Inflammatory macrophage treated with lipopolysaccharide for 4 hours (primary cell): Measurements from ENCODE around the gene SUSD4.

Source experiments
- DNase-seq: peaks from one replicate; pipeline ENCODE4 v3.0.0-alpha.2; 2020

The SUSD4 gene

DNA sequence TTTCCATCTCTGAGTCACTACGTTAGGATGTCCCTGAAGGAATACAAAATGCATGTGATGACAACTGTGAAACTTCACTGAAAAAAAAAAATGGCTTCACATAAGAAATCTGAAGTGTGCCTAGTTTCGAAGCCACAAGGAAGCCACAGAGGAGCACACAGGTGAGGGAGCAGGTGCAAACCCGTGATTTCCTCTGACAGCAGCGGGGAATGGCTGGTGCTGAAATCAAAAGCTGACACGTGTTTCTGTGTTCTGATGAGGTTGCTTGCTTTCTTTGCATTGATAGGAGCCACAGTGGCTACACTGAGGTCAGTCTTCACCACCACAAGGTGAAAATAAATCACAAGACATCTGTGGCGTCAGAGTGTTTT, 115.2 kb downstream of the SUSD4 start:
- DNase-seq, result no peak

DNA sequence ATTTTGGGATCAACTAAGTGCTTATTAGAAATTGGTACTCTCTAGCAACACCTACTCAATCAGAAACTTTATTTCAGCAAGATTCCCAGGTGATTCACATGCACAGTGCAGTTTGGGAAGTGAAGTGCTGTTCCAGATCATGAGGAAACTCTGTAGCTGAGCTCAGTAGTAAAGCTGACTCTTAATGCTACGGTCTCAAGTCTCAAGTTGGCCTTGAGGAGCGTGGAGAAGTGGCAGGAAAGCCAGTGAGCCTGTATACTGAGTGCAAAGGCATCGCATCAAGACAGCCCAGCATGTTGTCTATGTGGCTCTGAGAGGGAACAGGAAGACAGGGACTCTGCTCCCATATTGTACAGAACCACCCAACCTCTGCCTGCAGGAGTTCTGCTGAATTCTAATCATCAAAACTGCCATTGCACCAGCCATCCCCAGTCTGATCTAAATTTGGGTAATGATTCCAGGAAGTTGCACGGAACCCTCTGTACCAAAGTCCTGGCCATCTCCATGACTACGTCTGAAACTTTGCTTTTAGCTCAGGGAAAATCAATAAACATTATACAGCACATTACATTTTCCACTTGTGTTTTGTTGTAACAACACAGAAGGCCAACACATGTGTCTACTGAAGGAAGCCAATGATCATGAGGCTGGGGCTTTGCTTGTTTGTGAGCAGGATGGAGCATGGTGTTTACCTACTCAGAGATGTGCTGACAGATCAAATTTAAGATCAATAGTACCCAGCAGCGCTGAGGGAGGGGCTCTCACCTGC, 115.8 kb downstream of the SUSD4 start:
- no peak for DNase-seq

DNA sequence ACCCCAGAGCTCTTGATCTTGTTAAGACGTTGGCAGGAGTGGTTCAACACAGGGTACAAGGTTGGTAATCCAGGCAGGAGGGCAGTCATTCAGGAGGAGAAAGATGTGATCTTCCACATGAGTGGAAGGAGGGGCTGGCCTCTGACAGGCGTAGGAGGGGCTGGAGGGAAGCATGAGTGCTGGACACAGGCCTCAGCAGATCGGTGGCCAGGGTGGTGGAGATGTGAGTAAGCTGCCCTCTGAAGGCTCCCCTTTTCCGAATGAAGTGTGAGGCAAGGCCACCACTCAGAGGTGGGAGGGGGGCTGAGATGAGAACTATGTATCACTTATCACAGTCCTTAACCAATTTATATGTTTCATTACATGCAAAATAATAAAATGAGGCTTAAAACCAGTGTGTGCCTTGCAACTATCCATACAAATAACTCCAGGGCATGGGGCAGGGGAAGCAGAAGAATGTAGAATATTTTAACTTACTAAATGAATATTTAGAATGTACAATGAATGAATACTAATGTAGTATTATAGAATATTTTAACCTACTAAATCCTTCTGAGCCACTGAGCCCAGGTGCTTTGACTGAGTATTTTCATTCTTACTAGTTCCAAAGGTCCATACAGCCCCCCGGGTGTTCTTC, 117.4 kb downstream of the SUSD4 start:
- no peak for DNase-seq

DNA sequence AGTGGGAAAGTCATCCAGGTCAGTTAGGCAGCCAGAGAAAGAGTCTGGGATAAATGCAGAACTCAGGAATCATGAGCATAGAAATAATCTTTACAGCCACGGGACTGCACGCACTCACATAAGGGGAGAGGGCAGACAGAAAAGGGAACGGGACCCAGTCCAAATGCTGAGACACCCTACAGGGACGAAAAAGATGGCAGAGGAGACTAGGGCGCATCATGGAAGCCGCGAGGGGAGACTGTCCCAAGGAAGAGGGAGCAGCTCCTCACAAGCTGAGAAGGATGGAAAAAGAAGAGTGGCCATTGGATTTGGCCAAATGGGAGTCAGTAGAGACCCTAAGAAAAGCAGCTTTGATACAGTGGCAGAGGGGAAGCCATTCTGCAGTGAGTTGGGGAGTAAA, 118.0 kb downstream of the SUSD4 start:
- no peak for DNase-seq

DNA sequence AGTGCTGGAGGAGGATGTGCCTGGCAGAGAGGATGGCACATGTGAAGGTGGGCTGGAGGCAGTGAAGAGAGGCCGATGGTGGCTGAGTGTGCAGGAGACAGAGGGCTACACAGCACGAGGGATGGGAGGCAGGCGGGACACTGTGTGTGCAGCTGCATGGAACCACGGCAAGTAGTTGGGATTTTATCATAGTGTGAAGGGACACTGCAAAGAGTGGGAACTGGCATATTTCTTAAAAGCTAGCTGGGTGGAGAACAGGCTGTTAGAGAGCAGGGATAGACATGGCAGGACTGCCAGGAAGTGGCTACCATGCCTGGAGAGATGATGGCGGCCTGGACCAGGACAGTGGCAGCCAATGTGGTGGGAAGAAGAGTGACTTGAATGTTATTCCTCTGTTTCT, 118.6 kb downstream of the SUSD4 start:
- DNase-seq, result no peak

DNA sequence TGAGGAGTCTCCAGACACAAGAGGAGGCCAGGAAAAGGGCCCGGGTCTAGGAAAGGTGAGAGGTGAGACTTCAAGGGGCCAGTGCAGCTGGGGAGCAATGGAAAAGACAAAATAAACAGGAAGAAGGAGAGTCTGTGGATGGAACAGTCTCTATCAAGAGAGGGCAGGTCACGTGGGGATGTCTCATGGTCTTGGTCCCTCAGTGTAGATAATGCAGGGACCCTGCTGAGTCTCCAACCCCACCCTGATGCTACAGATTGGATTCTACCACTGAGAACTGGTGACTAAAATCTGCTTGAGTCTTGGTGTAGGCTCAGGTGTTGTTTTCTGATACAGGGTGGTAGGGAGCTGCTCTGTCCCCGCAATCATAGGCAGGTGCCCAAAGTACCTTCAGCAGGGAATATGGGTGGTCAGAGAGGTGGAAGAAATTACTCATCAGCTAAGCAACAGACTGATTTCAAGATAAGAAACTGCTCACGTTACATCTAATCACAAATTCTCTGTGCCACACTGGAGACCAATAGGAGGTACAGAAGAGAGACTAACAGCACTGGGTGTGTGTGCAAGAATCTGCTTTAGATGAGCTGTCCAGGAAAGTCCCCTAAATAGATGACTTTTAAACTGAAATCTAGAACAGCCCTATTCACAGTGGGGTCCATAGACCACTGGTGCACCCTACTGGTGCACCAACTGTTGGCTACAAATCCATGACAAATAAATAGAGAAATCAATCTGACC, 119.4 kb downstream of the SUSD4 start:
- peak; percentile 36 for DNase-seq

DNA sequence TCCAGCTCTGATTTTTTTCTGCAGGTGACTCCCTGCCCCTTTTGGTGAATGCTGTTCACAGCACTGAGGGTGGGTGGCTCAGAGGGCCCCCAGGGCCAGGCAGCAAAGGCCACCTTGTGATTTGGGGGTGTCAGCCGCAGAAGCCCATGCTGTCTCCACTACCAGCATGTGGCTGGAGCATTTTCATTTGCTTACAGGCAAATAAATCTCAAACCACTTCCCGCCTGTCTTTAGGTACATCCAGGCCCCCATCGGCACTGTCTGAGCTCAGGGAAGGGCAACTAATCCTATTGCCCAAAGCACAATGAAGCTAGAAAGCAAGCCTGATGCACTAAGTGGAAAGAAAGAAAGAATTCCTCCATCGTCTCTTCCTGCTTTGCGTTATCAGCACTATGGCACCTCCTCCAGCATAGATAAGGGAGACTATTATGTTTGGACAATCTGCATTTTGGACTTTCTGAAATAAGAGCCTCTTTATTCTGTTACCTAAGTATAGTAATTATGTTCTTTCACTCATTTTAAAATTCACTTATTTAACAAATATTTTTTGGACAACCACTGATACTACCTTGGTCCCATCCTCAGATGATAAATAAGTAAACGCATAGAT, 120.4 kb downstream of the SUSD4 start:
- DNase-seq, result no peak

DNA sequence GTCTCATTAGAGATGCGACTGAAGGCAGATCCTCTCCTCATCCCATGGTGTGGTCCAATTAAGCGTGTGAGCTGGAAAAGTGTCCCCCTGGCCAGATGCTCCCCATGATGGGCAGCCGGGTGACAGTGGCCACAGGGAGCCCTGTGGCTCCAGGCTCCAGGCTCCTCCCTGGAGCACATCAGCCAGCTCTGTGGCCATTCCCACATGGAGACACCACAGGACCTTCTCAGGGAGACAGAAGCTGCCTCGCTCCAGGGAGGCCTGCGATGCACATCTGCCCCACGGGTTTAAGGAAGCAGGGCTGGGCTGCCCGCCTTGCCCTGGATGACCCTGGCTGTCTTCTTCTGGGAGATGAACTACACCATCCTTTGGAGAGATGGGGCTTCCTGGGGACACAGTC, 121.0 kb downstream of the SUSD4 start:
- no peak for DNase-seq

DNA sequence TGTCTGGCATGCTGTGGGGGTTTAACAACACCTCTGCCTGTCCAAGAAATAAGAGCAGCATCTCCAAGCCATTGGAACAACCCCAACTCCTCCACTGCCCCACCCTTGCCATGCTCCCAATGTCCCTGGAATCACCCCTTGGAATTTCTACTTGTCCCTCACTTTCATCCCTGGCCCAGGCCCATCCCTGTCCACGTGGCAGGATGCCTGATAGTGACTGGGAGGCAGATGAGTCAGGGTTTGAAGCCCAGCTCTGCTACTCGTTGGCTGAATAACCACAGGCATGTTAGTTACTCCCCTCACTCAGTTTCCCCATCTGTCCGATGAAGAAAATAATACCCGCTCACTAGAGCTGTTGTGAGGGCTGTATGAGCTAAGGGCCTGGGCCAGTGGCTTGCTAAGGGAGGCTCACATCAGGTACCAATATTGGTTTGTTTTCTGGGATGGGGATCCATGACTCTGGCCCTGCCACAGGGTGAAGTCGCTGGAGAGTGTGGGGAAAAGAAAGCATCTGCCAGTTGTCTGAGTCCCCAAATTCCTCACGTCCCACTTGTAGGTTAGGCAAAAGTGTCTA, 121.5 kb downstream of the SUSD4 start:
- no peak for DNase-seq

DNA sequence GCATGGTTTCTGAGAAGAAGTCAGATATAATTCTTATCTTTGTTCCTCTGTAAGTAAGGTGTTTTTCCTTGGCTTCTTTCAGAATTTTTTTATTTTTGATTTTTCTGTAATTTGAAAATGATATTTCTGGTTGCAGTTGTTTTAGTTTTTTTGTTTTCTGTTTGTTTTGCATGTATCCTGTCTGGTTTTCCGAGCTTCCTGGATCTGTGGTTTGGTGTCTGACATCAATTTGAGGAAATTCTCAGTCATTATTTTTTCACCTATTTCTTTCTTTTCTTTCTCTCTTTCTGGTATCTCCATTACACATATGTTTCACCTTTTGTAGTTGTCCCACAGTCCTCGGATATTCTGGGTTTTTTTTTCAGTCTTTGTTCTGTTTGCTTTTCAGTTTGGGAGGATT, 123.9 kb downstream of the SUSD4 start:
- no peak for DNase-seq

DNA sequence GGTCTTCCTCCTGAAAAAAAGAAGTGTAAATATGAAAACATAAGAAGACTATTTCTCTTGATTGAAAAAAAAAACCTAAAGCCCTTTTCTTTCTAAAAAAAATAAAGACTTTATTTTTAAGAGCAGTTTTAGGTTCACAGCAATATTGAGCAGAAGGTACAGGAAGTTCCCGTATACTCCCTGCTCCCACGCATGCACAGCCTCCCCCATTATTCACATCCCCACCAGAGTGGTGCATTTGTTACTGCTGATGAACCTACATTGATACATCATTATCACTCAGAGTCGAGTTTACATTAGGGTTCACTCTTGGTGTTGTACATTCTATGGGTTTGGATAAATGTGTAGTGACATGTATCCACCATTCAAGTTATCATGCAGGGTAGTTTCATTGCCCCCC, 128.9 kb downstream of the SUSD4 start:
- DNase-seq, result no peak

DNA sequence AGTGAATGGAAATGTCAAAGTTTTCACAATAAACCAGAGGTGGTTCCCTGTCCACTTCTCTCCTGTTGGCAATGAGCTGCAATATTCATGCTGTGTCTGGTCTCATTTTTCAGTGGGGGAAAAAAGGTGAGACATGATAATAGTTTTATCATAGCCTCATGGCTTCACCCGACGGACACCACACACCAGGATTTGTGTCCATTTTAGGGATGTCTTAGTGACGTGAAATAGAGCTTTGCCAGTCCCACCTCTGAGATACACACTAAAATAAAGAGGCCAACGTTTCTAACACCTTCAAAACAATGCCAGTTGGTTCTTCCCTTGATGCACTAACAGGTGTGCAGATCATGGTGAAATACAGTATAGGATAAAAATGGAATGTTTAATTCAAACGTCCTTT, 129.4 kb downstream of the SUSD4 start:
- no peak for DNase-seq

DNA sequence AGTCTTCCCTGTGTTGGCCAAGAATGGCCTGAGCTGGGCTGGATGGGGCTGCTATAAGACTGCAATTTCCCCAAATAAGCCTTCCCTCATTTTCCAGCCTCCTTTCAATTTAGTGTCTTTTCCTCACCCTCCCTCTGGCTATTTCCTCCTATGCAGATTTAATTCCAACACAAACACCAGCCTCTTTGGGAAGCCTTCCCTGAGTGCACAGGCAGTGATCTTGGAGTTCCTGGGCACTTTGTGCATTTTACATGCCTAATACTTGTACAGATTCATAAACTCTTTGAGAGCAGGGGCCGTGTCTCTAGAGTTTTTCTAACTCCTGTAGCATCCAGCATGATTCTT, 129.8 kb downstream of the SUSD4 start:
- no peak for DNase-seq

DNA sequence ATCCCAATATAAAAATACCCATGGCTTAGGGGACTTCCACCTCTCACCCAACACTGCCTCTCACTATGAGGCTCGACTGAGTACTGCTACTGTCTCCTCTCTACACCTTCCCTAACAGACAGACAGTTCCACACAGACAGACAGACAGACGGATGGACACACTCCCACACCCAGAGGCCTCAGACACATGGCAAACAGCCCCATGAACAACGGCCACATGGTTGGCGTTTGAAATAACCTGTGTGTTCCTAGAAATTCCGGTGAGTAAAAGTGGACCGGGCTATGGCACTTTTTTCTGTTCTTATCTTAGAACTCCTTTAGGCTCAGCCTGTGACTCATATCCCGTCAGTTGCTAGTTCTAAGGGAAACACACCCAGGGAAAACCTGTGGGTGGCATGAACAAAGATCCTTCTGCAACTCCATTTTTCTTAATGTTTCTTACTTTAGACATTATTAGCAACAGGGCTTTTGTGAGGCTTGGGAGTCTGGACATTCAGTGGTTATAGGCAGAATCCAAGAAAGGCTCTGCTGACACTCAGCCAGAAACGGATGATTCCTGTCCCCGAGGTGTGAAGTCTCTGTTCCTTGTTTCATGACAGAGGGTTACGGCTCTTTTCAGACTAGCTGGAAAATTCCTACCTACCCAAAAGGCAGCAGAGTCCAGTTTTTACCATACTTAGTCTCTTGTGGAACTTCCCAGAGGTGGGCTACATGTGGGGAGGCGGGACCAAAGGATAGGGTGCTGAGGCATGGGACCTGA, 130.4 kb downstream of the SUSD4 start:
- peak; percentile 54 for DNase-seq

DNA sequence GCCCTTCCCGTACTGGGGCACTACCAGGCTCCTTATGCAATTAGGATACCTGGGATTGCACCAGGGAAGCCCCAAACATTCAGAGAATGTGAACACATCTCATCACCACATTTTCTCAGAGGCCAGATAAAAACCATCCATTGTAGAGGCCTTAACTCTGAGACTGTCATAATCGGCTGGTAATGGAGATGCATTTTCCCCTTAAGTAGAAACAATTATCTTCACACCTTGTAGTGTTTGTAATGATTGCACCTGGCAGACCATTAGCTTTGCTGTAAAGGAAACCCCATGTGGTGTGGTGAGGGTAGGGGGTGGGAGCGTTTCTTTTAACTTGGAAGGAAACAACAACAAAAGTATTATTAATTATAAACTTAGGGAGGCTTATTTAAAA, 131.0 kb downstream of the SUSD4 start:
- DNase-seq, result no peak

DNA sequence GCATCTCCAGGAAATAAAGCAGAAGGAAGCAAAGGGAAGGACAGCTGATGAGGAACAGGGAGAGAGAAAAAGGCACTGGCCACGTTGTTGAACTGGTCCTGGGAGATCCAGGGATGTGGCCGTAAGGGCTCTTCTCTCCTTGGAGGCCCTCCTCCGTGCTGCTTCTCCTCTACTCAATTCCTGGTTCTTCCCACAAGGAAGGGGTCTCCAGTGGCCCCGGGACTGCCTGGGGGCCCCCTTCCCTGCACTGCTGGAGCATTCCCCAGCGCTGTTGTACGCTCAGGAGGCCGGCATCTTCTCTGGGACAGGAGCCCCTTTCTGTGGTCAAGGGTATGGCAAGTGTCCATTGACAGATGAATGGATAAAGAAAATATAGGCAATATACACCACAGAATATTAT, 132.4 kb downstream of the SUSD4 start:
- no peak for DNase-seq

DNA sequence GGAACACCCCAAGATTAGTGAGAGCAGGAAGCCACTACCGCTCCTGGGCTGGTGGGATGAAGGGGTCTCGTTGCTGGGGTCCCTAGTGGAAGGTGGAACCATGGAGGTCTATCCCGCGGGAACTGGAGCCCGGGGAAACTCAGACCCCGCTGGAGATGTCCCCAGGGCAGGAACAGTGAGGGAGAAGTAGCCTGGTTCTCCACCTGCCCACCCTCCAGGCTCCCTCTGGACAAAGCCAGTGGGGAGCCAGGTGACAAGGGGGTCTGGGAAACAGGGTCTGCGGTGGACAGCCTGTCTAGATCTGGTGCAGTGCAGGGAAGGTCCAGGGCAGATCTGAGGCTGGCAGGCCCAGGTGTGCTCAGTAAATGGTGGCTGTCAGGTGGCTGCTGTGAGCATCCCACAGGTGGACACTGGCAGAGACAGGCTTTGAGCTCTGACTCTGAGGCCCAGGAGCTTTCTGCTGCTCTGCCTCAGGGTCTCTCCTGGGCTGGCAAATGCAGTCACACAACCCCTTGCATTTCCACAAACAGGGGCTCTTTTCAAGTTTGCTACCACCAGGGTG, 132.9 kb downstream of the SUSD4 start:
- DNase-seq, result no peak

DNA sequence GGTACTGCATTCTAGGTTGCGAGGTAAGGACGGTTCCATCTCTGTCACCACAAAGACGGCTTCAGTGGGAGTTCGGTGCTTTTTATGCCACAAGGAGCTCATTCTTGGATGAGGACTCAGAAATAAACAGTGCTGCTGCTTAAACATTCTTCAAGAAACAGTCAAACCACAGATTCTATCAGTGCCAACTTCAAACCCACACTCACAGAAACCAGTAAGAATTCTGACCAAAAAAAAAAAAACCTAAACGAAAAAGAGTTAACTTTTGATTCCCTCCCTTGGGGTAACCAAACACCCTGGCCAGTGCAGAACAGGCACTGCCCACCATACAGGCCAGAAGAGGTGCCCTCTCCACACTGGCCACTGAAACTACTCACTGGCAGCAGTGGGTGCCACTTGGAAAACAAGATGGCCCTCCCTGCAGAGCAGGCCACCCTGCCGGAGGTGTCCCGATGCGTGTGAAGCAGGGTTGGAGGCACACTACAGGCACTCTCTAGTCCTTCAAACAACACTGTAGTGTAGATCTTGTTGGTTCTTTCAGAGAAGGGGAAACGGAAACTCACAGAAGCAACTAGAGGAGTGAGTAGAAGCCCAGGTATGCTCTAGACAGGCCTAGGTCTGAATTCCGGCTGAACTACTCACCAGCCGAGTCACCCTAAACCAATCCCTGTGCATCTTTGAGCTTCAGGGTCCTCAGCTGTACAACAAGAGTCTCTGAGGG, 133.7 kb downstream of the SUSD4 start:
- no peak for DNase-seq

DNA sequence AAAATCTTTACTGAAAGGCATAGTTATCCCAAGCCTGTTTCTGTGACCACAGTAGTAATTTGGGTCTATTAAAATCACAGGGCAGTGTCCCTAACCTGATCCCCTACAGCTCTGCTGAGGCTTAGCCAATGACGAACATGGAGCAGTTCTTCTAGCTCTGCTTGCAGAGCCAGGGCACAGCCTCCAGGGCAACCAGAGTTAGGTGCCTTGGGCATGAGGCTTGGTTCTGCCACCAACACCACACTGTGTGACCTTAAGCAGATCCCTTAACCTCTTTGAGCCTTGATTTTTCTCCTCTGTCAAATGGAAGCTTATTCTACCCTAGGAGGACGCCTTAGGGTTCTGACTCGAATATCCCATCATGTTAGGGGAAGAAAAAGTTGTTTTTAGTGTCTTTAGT, 134.2 kb downstream of the SUSD4 start:
- DNase-seq, result no peak

DNA sequence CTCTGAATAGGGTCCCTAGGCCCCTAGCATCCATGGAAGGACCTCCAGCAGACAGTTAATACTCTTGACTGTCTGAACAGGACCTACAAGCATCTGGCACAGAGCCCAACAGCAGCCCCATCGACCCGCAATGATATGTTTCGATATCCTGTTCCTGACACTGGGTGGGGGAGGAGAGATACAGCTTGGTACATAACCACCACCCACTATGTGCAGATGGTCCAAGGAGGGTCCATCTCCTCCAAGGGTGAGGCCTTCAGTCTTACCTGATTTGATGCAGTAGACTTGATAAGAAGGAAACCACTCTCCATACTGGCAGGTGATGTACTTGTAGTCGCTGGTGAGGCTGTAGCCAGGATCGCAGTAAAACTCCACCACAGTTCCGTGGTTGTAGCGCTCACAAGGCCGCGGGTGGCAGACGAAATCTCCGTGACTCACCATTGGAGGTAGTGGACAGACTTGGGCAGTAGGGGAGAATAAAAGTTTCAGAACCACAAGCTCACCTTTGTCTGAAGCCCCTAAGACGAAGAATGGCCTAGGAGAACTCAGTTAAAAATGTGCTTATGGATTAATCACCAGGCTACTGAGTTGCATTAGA, 134.9 kb downstream of the SUSD4 start:
- no peak for DNase-seq

DNA sequence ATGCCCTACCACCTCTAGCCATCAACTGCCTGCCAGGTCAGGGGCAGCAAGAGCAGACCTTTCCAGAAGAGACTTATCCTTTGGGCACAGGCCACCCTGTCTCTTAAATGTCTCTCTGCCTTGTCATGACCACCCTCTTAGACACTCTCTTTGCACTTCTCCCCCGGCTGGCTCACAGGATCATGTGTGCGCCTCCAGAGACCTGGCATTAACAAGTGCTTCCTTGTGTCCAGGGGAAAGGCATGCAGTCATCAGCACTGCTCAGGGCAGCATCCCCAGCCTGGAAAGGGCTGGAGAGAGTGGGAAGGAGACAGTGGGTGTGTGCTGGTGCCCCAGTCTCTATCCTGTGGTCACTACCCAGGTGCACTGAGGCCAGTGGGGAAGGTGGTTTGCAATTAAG, 135.8 kb downstream of the SUSD4 start:
- no peak for DNase-seq
